HG02588 (cell line): ENCODE data around the gene H6PD.

Source experiments
- ATAC-seq: cut with Tn5 transposase; IDR thresholded peaks from one replicate; pipeline ENCODE4 v1.9.1; 2021; ENCODE audit warnings: mild to moderate bottlenecking, moderate library complexity; ENCODE audit not compliant: unreplicated experiment

Gene H6PD

GRCh38 chr1:9240914-9241820 is 6.6 kb downstream of the H6PD start:
- no peak for ATAC-seq

- no peak for ATAC-seq
Observed at GRCh38 chr1:9241891-9242290, 7.3 kb downstream of the H6PD start.

- ATAC-seq: no peak
Observed at GRCh38 chr1:9242338-9242969, 7.9 kb downstream of the H6PD start.

GRCh38 chr1:9243066-9243739 is 8.6 kb downstream of the H6PD start:
- ATAC-seq: no peak

- no peak for ATAC-seq
Observed at GRCh38 chr1:9244501-9245229, 10.1 kb downstream of the H6PD start.

GRCh38 chr1:9245230-9245619 is 10.7 kb downstream of the H6PD start:
- ATAC-seq: no peak

GRCh38 chr1:9245661-9246060 is 11.1 kb downstream of the H6PD start:
- ATAC-seq: no peak

GRCh38 chr1:9246215-9246614 is 11.6 kb downstream of the H6PD start:
- no peak for ATAC-seq

GRCh38 chr1:9246841-9247785 is 12.5 kb downstream of the H6PD start:
- ATAC-seq: no peak

- ATAC-seq: no peak
Observed at GRCh38 chr1:9247894-9248293, 13.3 kb downstream of the H6PD start.

- no peak for ATAC-seq
Observed at GRCh38 chr1:9248341-9249262, 14.0 kb downstream of the H6PD start.

- ATAC-seq: no peak
Observed at GRCh38 chr1:9249263-9249533, 14.6 kb downstream of the H6PD start.

- ATAC-seq: no peak
Observed at GRCh38 chr1:9249534-9250410, 15.2 kb downstream of the H6PD start.

GRCh38 chr1:9250411-9251381 is 16.1 kb downstream of the H6PD start:
- ATAC-seq: no peak

- no peak for ATAC-seq
Observed at GRCh38 chr1:9251501-9251900, 16.9 kb downstream of the H6PD start.

- ATAC-seq: no peak
Observed at GRCh38 chr1:9253004-9253403, 18.4 kb downstream of the H6PD start.

- ATAC-seq: no peak
Observed at GRCh38 chr1:9253453-9254105, 19.0 kb downstream of the H6PD start.
